OCI-LY1 (cell line): ENCODE data around the gene ASPM.

Source experiments
- CTCF ChIP-seq: fragments of 200-600 bp; sonication (generic), shearing (Covaris generic); IDR thresholded peaks from 2 replicates; pipeline ENCODE4 v1.5.1; 2017; ENCODE audit warnings: mild to moderate bottlenecking, antibody characterized with exemption, low read length, moderate library complexity, mixed read lengths
- EZH2 ChIP-seq: fragments of 200-600 bp; sonication (generic), shearing (Covaris generic); IDR thresholded peaks from 2 replicates; pipeline ENCODE4 v1.8.0; 2017; ENCODE audit warnings: borderline replicate concordance, mixed run types, mild to moderate bottlenecking, antibody characterized with exemption, low read length, moderate library complexity, mixed read lengths

GRCh38 chr1:197146101-197147095, at the start of gene ASPM:
- TF ChIP-seq CTCF (no peak), EZH2 (no peak)
